Activated CD4-positive, CD25-positive, alpha-beta regulatory T cell treated with anti-CD3 and anti-CD28 coated beads, Interleukin-2, amount 50 U/mL, for 24 hours (primary cell): Measurements from ENCODE around the gene ATOH8.

Experiments
- ATAC-seq, 2 donors: fragments of 150-1000 bp; cut with Tn5 transposase; one replicate each; pipeline ENCODE4 v1.10.0; 2021; ENCODE audit warnings: mild to moderate bottlenecking in 1 of 2, moderate library complexity in 1 of 2

Gene ATOH8

DNA sequence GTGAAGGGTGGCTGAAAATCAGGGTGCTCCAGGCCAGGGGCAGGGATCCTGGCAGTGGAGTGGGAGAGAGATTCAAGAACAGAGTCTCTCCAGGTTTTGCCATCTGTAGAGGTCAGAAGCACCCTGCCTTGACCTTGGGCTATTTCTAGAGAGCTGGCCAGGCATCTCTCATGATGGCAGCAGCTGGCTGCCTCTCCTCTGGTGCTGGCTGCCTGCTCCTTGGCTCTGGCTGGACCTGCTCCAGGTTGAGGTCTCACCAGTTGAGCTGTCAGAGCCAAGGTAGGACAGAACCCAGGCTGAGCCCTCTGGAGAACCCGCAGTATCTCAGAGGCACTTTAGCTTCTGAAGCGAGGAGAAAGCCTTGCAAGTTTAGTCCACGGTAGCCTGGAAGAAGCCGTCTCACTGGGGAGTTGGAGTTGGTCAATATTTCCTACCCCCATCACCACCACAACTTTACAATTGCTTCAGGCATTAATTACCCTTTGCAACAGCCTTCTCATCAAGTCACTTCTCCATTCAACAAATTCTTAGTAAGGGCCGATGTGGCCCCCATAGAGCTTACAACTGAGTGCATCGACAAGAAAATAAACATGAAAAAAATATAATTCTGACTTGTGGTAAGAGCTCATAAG is 34.1 kb upstream of the ATOH8 start:
- ATAC-seq = no peak

DNA sequence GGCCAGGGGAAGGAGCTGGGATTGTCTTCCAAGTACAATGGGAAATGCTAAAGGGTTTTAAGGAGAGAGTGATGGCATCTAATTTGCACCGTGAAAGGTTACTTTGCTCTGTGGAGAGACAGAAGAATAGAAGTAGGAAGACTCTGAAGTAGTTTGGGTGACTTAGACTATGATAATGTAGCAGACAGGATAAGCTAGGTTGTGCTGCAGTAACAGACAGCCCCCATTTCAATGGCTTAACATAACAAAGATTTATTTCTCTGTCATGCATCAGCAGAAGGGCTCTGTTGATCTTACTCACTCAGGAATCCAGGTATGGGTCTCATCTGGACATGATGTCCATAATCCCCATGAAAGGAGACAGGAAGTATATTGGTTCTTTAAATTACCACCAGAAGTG is 33.3 kb upstream of the ATOH8 start:
- ATAC-seq = no peak

- ATAC-seq = no peak
Observed at GRCh38 chr2:85721641-85722040, 32.1 kb upstream of the ATOH8 start.

DNA sequence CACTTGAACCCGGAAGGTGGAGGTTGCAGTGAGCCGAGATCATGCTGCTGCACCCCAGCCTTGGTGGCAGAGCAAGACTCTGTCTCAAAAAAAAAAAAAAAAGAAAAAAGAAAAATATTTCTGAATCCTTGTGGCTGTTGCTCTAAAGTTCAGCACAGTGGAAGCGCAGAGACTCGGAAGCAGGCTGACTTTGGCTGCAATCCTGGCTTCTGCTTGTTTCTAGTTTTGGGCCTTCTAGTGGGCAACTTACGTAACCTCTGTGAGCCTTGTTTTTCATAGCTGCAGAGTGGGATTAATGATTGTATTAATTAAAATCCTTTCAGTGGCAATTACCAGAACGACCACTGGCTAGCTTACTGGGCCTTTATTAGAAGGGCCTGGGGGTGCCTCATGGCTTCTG is 31.3 kb upstream of the ATOH8 start:
- no peak for ATAC-seq

DNA sequence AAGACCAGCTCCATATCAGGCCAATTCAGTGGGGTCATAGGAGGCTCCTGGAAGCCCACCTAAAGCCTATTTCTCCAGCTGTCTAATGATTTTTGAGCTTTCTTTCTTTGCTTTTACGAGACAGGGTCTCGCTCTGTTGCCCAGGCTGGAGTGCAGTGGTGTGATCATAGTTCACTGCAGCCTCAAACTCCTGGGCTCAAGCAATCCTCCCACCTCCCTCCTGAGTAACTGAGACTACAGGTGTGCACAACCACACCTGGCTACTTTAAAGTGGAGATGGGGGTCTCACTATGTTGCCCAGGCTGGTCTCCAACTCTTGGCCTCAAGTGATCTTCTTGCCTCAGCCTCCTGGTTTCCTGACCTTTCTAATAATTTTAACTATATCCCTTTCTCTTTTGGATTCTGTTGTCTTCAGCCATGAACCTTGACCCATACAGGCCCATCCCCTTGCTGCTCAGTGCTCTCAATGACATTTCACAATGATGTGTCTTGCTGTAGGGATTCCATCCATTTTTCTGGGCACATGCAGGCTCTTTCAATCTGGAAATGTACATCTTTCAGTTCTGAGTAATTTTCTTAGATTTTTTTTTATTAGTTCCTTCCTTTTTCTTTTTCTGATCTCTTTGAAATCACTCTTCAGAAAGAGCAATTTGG is 30.0 kb upstream of the ATOH8 start:
- no peak for ATAC-seq

DNA sequence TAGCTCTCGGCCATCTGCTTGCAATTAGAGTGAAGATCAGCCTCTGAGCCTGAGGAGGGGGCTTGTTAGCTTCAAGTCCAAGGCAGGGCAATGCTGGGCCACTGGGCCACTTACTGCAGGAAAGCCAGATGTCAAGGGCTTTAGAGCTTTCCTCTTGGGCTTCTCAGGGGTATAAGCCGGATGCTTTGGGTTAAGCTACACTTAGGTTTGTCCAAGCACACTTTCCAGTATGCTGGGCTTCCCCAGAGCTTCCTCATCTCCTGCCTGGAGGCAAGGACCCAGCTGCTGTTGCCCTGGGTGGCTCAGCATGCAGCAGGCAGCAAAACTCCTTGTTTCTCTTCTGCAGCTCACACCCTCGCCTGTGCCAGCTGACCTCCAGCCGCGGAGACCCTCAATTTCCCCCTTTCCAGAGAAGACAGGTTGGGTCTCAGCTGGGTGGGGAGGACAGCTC is 29.0 kb upstream of the ATOH8 start:
- no peak for ATAC-seq

- no peak for ATAC-seq
Observed at GRCh38 chr2:85725451-85725850, 28.3 kb upstream of the ATOH8 start.

DNA sequence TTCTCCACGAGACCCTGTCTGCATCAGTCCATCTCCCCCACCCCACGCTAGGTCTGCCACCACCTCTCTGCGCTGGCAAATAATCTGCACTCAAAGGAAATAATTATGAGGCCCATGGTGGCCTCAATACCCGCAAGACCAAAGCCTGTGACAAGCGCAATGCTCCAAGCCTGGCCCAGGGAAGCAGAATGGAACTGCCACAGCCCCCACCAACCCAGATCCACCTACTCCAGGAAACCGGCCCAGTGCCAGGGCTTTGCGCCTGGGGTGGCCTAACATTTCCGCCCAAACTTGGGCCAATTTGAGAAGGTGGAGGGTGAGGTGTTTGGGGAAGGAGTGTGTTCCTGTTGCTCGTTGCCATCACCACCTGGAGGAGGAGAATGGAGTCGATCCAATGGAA is 26.0 kb upstream of the ATOH8 start:
- no peak for ATAC-seq

DNA sequence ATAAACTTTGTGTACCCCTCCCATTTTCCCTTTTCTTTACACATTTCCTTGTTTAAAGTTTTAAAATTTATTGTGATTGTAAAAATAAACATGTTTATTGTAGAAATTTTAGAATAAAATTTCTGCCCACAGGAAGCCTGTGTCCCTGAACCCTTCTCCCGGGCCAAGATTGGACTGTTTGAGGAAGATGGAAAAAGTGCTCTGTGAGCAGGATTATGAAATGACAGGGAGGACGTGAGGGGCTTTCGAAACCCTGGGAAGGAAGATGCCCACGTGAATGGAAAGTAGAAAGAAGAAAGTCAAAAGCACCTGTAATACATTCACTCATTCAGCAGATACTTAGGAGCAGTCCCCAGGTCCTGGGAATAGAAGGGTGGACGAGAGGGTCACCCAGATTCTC is 25.4 kb upstream of the ATOH8 start:
- no peak for ATAC-seq

- ATAC-seq = peak; percentile 74 to 86
Observed at GRCh38 chr2:85728883-85729824, 24.6 kb upstream of the ATOH8 start.

- ATAC-seq = no peak
Observed at GRCh38 chr2:85729825-85730510, 23.8 kb upstream of the ATOH8 start.

- no peak for ATAC-seq
Observed at GRCh38 chr2:85730686-85731230, 23.0 kb upstream of the ATOH8 start.

GRCh38 chr2:85731606-85732005 is 22.2 kb upstream of the ATOH8 start:
- no peak for ATAC-seq

DNA sequence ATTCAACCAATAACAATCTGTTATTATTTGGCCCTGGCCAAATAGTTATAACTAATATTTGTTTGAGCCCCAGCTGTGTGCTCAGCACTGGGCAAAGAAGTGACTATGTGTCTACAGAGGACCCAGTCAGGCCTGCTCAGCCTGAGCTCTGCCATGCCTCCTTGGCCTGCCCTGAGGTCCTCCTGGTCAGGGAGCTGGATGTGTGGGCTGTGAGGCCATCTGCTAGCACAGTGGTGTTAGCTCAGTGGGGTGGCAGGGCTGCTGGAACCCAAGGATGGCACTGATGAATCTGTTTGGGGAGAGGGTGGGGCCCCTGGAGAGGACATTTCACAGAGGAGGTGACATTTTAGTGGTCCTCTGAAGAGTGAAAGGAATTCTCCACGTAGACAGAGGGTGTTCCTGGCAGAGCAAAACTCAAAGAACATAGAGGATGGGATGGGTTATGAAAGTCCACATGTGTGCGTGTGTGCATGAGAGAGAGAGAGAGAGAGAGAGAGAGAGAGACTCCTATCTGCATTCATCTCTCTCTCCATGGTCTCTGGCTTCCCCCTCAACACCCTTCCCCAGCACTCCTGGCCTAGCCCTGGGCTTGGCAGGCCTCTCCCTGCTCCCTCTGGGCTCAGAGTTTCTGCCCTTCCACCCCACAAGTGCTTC is 21.2 kb upstream of the ATOH8 start:
- no peak for ATAC-seq

GRCh38 chr2:85733121-85733960 is 20.4 kb upstream of the ATOH8 start:
- no peak for ATAC-seq

DNA sequence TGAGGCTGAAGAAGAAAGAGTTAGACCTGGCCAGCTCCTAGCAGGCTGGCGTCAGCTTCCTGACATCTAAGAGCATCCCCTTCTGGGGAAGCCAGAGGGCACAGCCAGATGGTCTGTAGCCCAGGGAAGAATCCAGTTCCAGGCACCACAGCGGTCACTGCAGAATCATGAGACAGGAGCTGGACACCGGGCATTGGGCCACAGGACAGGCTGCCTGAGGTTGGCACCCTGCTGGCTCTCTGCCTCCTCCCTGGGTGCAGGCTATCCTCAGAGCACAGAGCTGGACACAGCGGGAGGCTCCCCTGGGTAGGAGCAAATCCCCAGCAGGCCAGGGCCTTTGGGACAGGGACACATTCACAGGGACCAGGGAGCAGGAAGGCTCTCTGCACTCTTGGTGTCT is 19.8 kb upstream of the ATOH8 start:
- ATAC-seq = no peak

- ATAC-seq = no peak
Observed at GRCh38 chr2:85734942-85735608, 18.7 kb upstream of the ATOH8 start.

DNA sequence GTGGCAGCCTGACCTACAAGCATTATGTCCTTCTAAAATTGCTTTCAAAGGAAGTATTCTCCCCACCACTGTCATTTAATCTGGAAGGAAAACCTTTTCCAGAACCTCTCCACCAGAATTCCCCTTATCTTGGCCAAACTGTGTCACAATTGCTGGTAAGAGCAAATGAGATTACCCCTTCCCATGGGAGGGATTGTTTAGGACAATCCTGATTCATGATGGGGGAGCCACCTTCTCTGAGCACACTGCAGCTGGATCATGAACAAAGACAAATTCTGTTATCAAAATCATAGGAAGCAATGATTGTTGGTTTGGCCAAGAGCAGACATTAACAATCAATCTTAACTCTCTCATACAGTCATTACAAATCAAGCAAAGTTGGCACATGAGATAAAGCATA is 18.1 kb upstream of the ATOH8 start:
- no peak for ATAC-seq

DNA sequence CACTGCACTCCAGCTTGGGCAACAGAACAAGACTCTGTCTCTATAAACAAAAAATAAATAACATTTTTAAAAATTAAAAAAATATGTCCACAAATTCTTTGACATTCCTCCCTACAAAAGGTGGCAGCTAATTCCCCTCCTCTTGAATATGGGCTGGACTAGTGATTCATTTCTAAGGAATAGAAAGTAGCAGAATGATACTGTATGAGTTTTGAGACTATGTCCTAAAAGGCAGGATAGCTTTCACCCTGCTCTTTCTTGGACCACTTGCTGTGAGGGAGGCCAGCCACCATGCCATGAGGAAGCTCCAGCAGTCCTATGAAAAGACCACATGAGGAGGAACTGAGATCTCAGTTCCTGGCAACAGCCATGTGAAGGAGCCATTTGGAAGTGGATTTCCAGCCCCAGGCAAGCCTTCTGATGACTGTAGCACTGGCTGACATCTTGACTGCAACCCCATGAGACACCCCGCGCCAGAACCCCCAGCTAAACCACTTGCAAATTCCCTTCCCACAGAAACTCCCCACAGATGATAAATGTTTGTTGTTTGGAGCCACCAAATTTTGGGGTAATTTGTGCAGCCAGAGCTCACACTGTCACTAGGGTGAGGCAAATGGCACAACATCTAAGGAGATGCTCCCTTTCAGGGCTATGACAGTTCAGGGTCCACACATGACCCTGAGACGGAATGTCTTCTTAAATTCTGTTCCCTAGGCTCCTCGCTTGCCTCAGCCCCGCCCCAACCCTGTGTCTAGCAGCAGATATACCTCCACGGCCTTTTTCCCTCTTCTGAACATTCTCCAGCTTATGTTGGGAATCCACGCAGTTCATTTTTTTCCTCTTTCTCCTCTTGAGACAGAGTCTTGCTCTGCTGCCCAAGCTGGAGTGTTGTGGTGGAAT is 17.1 kb upstream of the ATOH8 start:
- ATAC-seq = no peak

GRCh38 chr2:85737481-85737880 is 16.3 kb upstream of the ATOH8 start:
- no peak for ATAC-seq
